KMS-11 (cell line): ENCODE results near the gene THBS3.

Experiments
- H2AFZ ChIP-seq: fragments of 200-600 bp; sonication (generic); 2 replicates; pipeline ENCODE4 v1.6.1; 2016; ENCODE audit warnings: antibody characterized with exemption, mixed run types, low read depth
- H3K27ac ChIP-seq: fragments of 200-600 bp; sonication (generic); 2 replicates; pipeline ENCODE4 v1.6.1; 2016; ENCODE audit warnings: mild to moderate bottlenecking, mixed run types
- H3K27me3 ChIP-seq: fragments of 200-600 bp; sonication (generic); 2 replicates; pipeline ENCODE4 v1.6.1; 2017; ENCODE audit warnings: mild to moderate bottlenecking, low read depth, mixed run types, moderate library complexity; ENCODE audit not compliant: insufficient read depth
- H3K36me3 ChIP-seq: fragments of 200-600 bp; sonication (generic); 2 replicates; pipeline ENCODE4 v1.6.1; 2017; ENCODE audit warnings: mild to moderate bottlenecking, mixed run types; ENCODE audit not compliant: insufficient read depth
- H3K4me1 ChIP-seq: fragments of 200-600 bp; sonication (generic); 2 replicates; pipeline ENCODE4 v1.6.1; 2016; ENCODE audit warnings: mild to moderate bottlenecking, low read depth, mixed run types; ENCODE audit not compliant: poor library complexity, severe bottlenecking
- H3K4me2 ChIP-seq: fragments of 200-600 bp; sonication (generic); 2 replicates; pipeline ENCODE4 v1.7.0; 2016; ENCODE audit warnings: mild to moderate bottlenecking, mixed run types
- H3K4me3 ChIP-seq: fragments of 200-600 bp; sonication (generic); IDR thresholded peaks from 2 replicates; pipeline ENCODE4 v1.6.1; 2017; ENCODE audit warnings: low read depth, low read length, mixed read lengths; ENCODE audit not compliant: insufficient read depth
- H3K79me2 ChIP-seq: fragments of 200-600 bp; sonication (generic); 2 replicates; pipeline ENCODE4 v1.6.1; 2016; ENCODE audit warnings: low read depth, mixed run types; ENCODE audit not compliant: insufficient read depth
- H3K9ac ChIP-seq: fragments of 200-600 bp; sonication (generic); 2 replicates; pipeline ENCODE4 v1.6.1; 2016; ENCODE audit warnings: mild to moderate bottlenecking, mixed run types
- H4K20me1 ChIP-seq: fragments of 200-600 bp; sonication (generic); 2 replicates; pipeline ENCODE4 v1.6.1; 2016; ENCODE audit warnings: mild to moderate bottlenecking, mixed run types; ENCODE audit not compliant: insufficient read depth
- TF ChIP-seq, protein P1 (sequence below): fragments of 200-600 bp; sonication (generic); conservative IDR thresholded peaks from 2 replicates; pipeline ENCODE4 v1.6.1; 2017; ENCODE audit warnings: low read depth, mild to moderate bottlenecking, antibody characterized with exemption, low read length, moderate library complexity, mixed read lengths

Gene THBS3

DNA sequence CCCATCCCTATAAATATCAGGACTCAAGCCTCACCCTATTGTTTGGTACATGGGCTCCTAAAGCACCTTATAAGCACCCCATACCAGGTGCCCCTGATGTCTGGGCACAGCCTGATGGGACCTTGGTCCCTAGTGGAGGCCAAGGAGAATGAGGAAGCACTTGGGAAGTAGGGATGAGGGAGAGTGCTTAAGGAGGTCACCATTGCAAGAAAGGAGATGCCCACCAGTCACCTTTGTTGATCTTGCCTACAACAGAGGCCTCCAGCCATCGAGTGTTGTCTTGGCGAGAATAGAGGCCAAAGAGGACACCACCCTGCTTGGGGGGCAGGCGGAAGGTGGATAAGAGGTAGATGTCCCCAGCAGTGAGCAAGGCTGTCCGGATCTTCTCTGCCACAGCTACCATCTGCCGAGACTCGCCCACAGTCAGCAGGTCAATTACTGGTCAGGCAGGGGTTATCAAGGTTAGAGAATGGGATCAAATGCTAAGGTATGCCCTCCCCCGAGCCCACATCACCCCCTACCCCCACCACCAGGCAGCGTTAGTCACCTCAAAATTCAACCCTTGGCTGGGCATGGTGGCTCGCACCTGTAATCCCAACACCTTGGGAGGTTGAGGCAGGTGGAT, 1.6 kb downstream of the THBS3 start:
- no peaks in the 10 kb centered on the region for H3K27me3 ChIP-seq
- H2AFZ ChIP-seq: no peak overlapping the region
- H3K36me3 ChIP-seq: no peaks in the 10 kb centered on the region
- 0 out of 2 replicates have a peak, but pooled peaks cover 5% of the 10 kb centered on the region for H3K79me2 ChIP-seq
- H3K4me2 ChIP-seq: no peak overlapping the region
- H4K20me1 ChIP-seq: no peaks in the 10 kb centered on the region
- H3K9ac ChIP-seq: no peak overlapping the region
- H3K4me3 ChIP-seq: no peak overlapping the region
- H3K4me1 ChIP-seq: peaks cover 29% of the 10 kb centered on the region
- no peak overlapping the region for H3K27ac ChIP-seq
- TF ChIP-seq, protein P1, sequence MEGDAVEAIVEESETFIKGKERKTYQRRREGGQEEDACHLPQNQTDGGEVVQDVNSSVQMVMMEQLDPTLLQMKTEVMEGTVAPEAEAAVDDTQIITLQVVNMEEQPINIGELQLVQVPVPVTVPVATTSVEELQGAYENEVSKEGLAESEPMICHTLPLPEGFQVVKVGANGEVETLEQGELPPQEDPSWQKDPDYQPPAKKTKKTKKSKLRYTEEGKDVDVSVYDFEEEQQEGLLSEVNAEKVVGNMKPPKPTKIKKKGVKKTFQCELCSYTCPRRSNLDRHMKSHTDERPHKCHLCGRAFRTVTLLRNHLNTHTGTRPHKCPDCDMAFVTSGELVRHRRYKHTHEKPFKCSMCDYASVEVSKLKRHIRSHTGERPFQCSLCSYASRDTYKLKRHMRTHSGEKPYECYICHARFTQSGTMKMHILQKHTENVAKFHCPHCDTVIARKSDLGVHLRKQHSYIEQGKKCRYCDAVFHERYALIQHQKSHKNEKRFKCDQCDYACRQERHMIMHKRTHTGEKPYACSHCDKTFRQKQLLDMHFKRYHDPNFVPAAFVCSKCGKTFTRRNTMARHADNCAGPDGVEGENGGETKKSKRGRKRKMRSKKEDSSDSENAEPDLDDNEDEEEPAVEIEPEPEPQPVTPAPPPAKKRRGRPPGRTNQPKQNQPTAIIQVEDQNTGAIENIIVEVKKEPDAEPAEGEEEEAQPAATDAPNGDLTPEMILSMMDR: no peak

DNA sequence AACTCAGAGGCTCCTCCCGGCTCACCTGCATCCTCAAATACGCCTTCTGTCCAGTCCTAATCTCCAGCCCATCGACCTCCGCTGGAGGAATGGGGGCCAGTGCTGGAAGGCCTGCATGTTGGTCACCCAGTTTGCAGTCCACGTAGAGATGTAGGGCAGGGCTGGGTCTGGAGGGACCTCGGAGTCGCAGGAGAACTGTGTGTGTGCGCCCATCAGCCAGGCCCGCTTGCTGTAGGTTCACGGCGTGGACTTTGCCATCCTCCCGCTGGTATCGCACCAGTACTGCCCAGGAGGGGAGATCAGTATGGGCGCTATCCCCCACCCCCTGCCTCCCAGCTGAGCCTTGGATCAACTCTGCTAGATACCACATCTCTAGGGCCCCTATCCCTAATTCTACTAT, 2.7 kb downstream of the THBS3 start:
- H3K79me2 ChIP-seq: 0 out of 2 replicates have a peak, but pooled peaks cover 5% of the 10 kb centered on the region
- H4K20me1 ChIP-seq: no peaks in the 10 kb centered on the region
- no peaks in the 10 kb centered on the region for H3K36me3 ChIP-seq
- TF ChIP-seq, protein P1: 0 out of 2 replicates have a peak, but pooled peaks have one; percentile 4
- no peaks in the 10 kb centered on the region for H3K27me3 ChIP-seq
- no peak overlapping the region for H3K4me2 ChIP-seq
- no peak overlapping the region for H3K4me3 ChIP-seq
- H3K4me1 ChIP-seq: peaks cover 26% of the 10 kb centered on the region
- H3K9ac ChIP-seq: no peak overlapping the region
- no peak overlapping the region for H3K27ac ChIP-seq
- no peak overlapping the region for H2AFZ ChIP-seq

DNA sequence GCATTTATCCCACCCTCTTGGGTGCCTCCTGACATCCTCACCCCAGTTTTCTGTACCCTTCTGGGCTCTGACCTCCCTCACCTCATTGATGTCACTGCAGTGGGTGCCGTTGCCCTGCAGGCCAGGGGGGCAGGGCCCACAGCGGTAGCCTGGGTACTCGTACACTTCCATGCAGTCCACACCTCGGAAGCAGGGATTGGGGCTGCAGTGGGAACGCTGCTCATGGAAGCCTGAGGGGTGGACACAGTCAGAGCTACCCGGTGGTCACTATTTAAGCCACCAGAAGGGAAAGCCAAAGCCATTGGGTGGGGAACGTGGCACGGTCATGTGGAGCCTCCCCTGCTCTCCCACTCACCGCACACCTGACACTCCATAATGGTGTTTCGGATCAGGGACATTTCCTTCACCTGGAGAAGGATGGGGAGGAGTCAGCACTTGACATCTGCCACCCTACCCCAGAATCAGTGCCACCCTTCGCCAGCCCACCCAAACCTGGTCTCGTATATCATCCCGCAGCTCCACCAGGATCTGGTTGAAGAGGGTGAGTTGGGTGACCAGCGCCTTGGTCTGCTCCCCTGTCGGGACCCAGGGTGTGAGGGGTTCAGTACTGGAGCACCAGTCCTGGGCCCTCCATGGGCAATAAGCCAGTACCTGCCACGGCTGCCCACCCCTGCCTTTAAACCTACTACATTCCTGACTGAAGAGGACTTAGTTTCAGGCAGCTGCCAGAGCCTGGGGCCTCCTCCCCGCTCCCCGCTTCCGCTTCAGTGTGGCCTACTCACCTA, 4.8 kb downstream of the THBS3 start:
- peaks cover 16% of the 10 kb centered on the region for H3K4me1 ChIP-seq
- TF ChIP-seq, protein P1: no peak
- H3K36me3 ChIP-seq: no peaks in the 10 kb centered on the region
- H3K27ac ChIP-seq: no peak overlapping the region
- no peaks in the 10 kb centered on the region for H4K20me1 ChIP-seq
- no peaks in the 10 kb centered on the region for H3K27me3 ChIP-seq
- no peak overlapping the region for H3K4me2 ChIP-seq
- H2AFZ ChIP-seq: no peak overlapping the region
- H3K4me3 ChIP-seq: no peak overlapping the region
- no peak overlapping the region for H3K9ac ChIP-seq
- H3K79me2 ChIP-seq: no peaks in the 10 kb centered on the region

DNA sequence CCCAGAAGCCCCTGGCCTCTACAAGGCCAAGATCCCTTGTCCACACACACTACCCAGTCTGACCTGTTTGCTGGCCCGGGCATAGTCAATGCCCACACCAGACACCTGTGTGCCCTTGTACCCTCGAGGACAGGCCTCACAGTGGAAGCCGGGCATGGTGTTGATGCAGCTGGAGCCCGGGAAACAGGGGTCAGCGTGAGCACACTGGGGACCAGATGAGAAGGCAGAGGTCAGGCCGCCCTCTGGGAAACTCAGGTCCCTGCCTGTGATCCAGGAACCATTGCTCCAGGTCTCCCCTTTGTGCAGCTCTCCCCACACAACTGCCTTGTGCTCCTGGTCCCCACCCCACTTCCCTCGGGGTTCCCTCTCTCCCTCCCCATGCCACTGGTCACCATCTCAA, 5.5 kb downstream of the THBS3 start:
- no peaks in the 10 kb centered on the region for H3K79me2 ChIP-seq
- no peak overlapping the region for H3K27ac ChIP-seq
- no peak overlapping the region for H3K4me2 ChIP-seq
- no peaks in the 10 kb centered on the region for H3K36me3 ChIP-seq
- no peak overlapping the region for H2AFZ ChIP-seq
- H3K27me3 ChIP-seq: no peaks in the 10 kb centered on the region
- H3K4me1 ChIP-seq: peaks cover 8% of the 10 kb centered on the region
- TF ChIP-seq, protein P1: no peak
- H4K20me1 ChIP-seq: no peaks in the 10 kb centered on the region
- H3K4me3 ChIP-seq: no peak overlapping the region
- no peak overlapping the region for H3K9ac ChIP-seq
